ENCODE data around the gene ORMDL3.

The ORMDL3 gene

GRCh38 chr17:39927101-39927928 lies at the start of gene ORMDL3, which contains the start of gene LRRC3C:
Gene ORMDL3 (minus strand): TSS chr17:39927601. CDS start chr17:39924203, 3,398 bp downstream.
Gene LRRC3C (plus strand): TSS chr17:39927732. CDS start chr17:39941524, 13,792 bp downstream.
- peak; percentile 82 for DNase-seq (ENCODE audit: low spot score)
- FAIRE-seq, result peak; percentile 38

GRCh38 chr17:39975801-39976200 lies 48.4 kb upstream of the ORMDL3 start:
- DNase-seq (ENCODE audit: low spot score), result no peak
- no peak for FAIRE-seq

GRCh38 chr17:39974433-39974832 lies 47.0 kb upstream of the ORMDL3 start:
- no peak for FAIRE-seq
- no peak for DNase-seq (ENCODE audit: low spot score)

- DNase-seq (ENCODE audit: low spot score), result peak; percentile 62
- no peak for FAIRE-seq
Measured at GRCh38 chr17:39973496-39973895, 46.1 kb upstream of the ORMDL3 start.

GRCh38 chr17:39972271-39972670 lies 44.9 kb upstream of the ORMDL3 start:
- FAIRE-seq, result no peak

GRCh38 chr17:39971076-39971603 lies 43.7 kb upstream of the ORMDL3 start:
- no peak for DNase-seq (ENCODE audit: low spot score)
- FAIRE-seq, result no peak

More at GRCh38 chr17:39972271-39972670, 44.9 kb upstream of the ORMDL3 start:
- DNase-seq (ENCODE audit: low spot score), result no peak

- FAIRE-seq (no peak), DNase-seq (ENCODE audit: low spot score) (no peak)
Measured at GRCh38 chr17:39970157-39970692, 42.8 kb upstream of the ORMDL3 start.

GRCh38 chr17:39969375-39969774 lies 42.0 kb upstream of the ORMDL3 start:
- DNase-seq (ENCODE audit: low spot score) (no peak), FAIRE-seq (no peak)

- DNase-seq (ENCODE audit: low spot score) (no peak), FAIRE-seq (no peak)
Measured at GRCh38 chr17:39968761-39969160, 41.4 kb upstream of the ORMDL3 start.

- DNase-seq (ENCODE audit: low spot score), result no peak
- FAIRE-seq, result no peak
Measured at GRCh38 chr17:39966771-39967170, 39.4 kb upstream of the ORMDL3 start.

- DNase-seq (ENCODE audit: low spot score) (no peak), FAIRE-seq (no peak)
Measured at GRCh38 chr17:39965017-39965699, 37.8 kb upstream of the ORMDL3 start.

- FAIRE-seq (no peak), DNase-seq (ENCODE audit: low spot score) (peak; percentile 38)
Measured at GRCh38 chr17:39963829-39964228, 36.4 kb upstream of the ORMDL3 start.

GRCh38 chr17:39962642-39963220 lies 35.3 kb upstream of the ORMDL3 start, which contains the start of gene GSDMA:
Gene GSDMA (plus strand): TSS chr17:39963004. CDS start chr17:39965688, 2,684 bp downstream.
- no peak for FAIRE-seq
- DNase-seq (ENCODE audit: low spot score), result no peak

GRCh38 chr17:39960524-39961041 lies 33.2 kb upstream of the ORMDL3 start:
- FAIRE-seq (no peak), DNase-seq (ENCODE audit: low spot score) (no peak)

GRCh38 chr17:39955726-39956225 lies 28.4 kb upstream of the ORMDL3 start:
- DNase-seq (ENCODE audit: low spot score) (no peak), FAIRE-seq (no peak)

GRCh38 chr17:39954876-39955275 lies 27.5 kb upstream of the ORMDL3 start:
- DNase-seq (ENCODE audit: low spot score) (no peak), FAIRE-seq (no peak)

GRCh38 chr17:39953471-39953888 lies 26.1 kb upstream of the ORMDL3 start:
- DNase-seq (ENCODE audit: low spot score) (no peak), FAIRE-seq (no peak)

- DNase-seq (ENCODE audit: low spot score) (peak; percentile 79), FAIRE-seq (no peak)
Measured at GRCh38 chr17:39952680-39953470, 25.5 kb upstream of the ORMDL3 start.

GRCh38 chr17:39951924-39952679 lies 24.7 kb upstream of the ORMDL3 start:
- FAIRE-seq, result no peak
- DNase-seq (ENCODE audit: low spot score), result no peak
